Lower lobe of right lung (tissue), 2 donors: Measurements from ENCODE around the gene EEPD1. TPM values are rescaled to one million over a fixed set of nuclear protein-coding genes. Genes with fewer than 3 reads are reported as not detected.

ENCODE experiments used
- ATAC-seq, 2 donors: fragments of 200-7000 bp; cut with Tn5 transposase; one replicate each; pipeline ENCODE4 v1.9.1; 2020 to 2022; ENCODE audit warnings: mild to moderate bottlenecking in 2 of 2, moderate library complexity in 2 of 2
- DNase-seq: peaks from one replicate; pipeline ENCODE4 v3.0.0-alpha.2; 2020
- H3K27ac ChIP-seq: fragments of 200-600 bp; one replicate; pipeline ENCODE4 v1.8.0; 2022
- H3K27me3 ChIP-seq: fragments of 200-600 bp; one replicate; pipeline ENCODE4 v1.8.0; 2022; ENCODE audit warnings: low read depth
- H3K36me3 ChIP-seq: fragments of 200-600 bp; one replicate; pipeline ENCODE4 v1.8.0; 2022; ENCODE audit warnings: mild to moderate bottlenecking
- H3K4me1 ChIP-seq: fragments of 200-600 bp; one replicate; pipeline ENCODE4 v1.8.0; 2022
- H3K4me3 ChIP-seq: fragments of 200-600 bp; one replicate; pipeline ENCODE4 v1.8.0; 2022; ENCODE audit warnings: mild to moderate bottlenecking
- H3K9me3 ChIP-seq: fragments of 200-600 bp; one replicate; pipeline ENCODE4 v1.8.0; 2022
- CTCF ChIP-seq: fragments of 200-600 bp; IDR thresholded peaks from one replicate; pipeline ENCODE4 v1.8.0; 2022; ENCODE audit warnings: antibody characterized with exemption, mild to moderate bottlenecking
- intact Hi-C: fragments of 100-400 bp; cut with DNase I; formaldehyde crosslinking; loops from one replicate; pipeline ENCODE4 v1.11.0; 2022
- total RNA-seq: library from RNA; stranded (reverse); fragmentation: NEBNext Ultra II Directional; extraction: Animal tissue kit (Norgen Biotek cat#: 25700); gene quantifications from one replicate; pipeline ENCODE4 v1.2.1, GENCODE V29; 2021
- donor health status: DM: no; HTN: yes; CAD: no; lungs with severe emphysema.

The EEPD1 gene
- total RNA-seq, 1 donor from 2014 or later = 7.9 TPM

GRCh38 chr7:36309716-36310115 lies 156.7 kb downstream of the EEPD1 start:
- no peaks in the 10 kb centered on the region for H3K4me1 ChIP-seq
- no peak for ATAC-seq
- H3K36me3 ChIP-seq = no peaks in the 10 kb centered on the region
- intact Hi-C loops = no loop called here
- no peaks in the 10 kb centered on the region for H3K9me3 ChIP-seq
- DNase-seq = no peak
- H3K27ac ChIP-seq = no peak overlapping the region
- no peak overlapping the region for H3K4me3 ChIP-seq
- H3K27me3 ChIP-seq = no peaks in the 10 kb centered on the region
- no peak for TF ChIP-seq CTCF

- ATAC-seq (no peak), DNase-seq (no peak)
- Histone ChIP-seq H3K36me3 (no peaks in the 10 kb centered on the region), H3K9me3 (no peaks in the 10 kb centered on the region), H3K27me3 (no peaks in the 10 kb centered on the region), H3K27ac (no peak overlapping the region), H3K4me1 (no peaks in the 10 kb centered on the region), H3K4me3 (no peak overlapping the region)
- intact Hi-C loops = no loop called here
- no peak for TF ChIP-seq CTCF
These were observed 157.8 kb downstream of the EEPD1 start for GRCh38 chr7:36310897-36311296.

GRCh38 chr7:36311539-36311938 lies 158.5 kb downstream of the EEPD1 start:
- no peak for TF ChIP-seq CTCF
- no peak for DNase-seq
- Histone ChIP-seq H3K4me3 (no peak overlapping the region), H3K27me3 (no peaks in the 10 kb centered on the region), H3K9me3 (no peaks in the 10 kb centered on the region), H3K4me1 (no peaks in the 10 kb centered on the region), H3K27ac (no peak overlapping the region), H3K36me3 (no peaks in the 10 kb centered on the region)
- intact Hi-C loops = no loop called here
- ATAC-seq = no peak

GRCh38 chr7:36312064-36312914 lies 159.2 kb downstream of the EEPD1 start:
- peak; percentile 77 to 88 for ATAC-seq
- peak; percentile 68 for DNase-seq
- Histone ChIP-seq H3K9me3 (no peaks in the 10 kb centered on the region), H3K4me3 (no peak overlapping the region), H3K27me3 (no peaks in the 10 kb centered on the region), H3K27ac (no peak overlapping the region), H3K36me3 (no peaks in the 10 kb centered on the region), H3K4me1 (no peaks in the 10 kb centered on the region)
- peak; percentile 36 for TF ChIP-seq CTCF
- intact Hi-C loops = no loop called here

GRCh38 chr7:36312915-36313334 lies 159.9 kb downstream of the EEPD1 start:
- H3K36me3 ChIP-seq = no peaks in the 10 kb centered on the region
- H3K4me1 ChIP-seq = no peaks in the 10 kb centered on the region
- H3K27ac ChIP-seq = no peak overlapping the region
- DNase-seq (no peak), ATAC-seq (peak in 1 of 2 donors; percentile 13)
- intact Hi-C loops = no loop called here
- H3K9me3 ChIP-seq = no peaks in the 10 kb centered on the region
- no peaks in the 10 kb centered on the region for H3K27me3 ChIP-seq
- H3K4me3 ChIP-seq = no peak overlapping the region
- TF ChIP-seq CTCF = no peak
